ENCODE data around the gene NRXN3. TPM values are rescaled to one million over a fixed set of nuclear protein-coding genes. Genes with fewer than 3 reads are reported as not detected.

The NRXN3 gene
- total RNA-seq, 1 experiment from 2014 or later = not detected

DNA sequence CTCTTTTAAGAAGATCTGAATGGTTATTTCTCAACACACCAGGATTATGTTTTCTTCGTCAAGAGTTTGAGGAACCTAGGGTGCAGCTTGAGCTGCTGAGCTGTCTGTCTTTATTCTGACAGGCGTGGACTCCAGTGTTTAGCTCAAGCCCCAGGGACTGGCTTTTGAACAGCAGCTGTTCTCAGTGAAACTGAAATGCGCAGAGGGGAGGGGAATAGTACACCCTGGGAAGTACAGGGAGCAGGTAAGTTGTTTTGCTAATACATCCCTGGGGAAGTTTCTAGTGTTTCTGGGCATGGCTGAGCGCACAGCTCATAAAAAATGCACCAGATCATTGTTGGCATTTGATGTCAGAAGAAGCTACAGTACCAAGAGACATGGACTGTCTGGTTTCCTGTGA lies 1381.3 kb downstream of the NRXN3 start:
- in situ Hi-C loops (cut with HindIII; ENCODE audit: low pct_unique_long_range_greater_than_20kb, low sequenced_read_pairs) (no loop called here), intact Hi-C loops (cut with micrococcal nuclease; ENCODE audit: unreplicated experiment) (no loop called here)
- no peaks in the 10 kb centered on the region for H3K4me1 ChIP-seq (ENCODE audit: control insufficient read depth, insufficient read depth, low read length)
- ChIA-PET POLR2A (no interaction called here), CTCF (no interaction called here)
- no TSS peak for BruUV-seq (replicated peaks)
- H3K27ac ChIP-seq (ENCODE audit: low read length) = no peak overlapping the region
- no peak for ATAC-seq
- no peak overlapping the region for H3K4me3 ChIP-seq (ENCODE audit: low read depth in 2 of 2, low read length in 2 of 2)
- TF ChIP-seq POLR2AphosphoS5 (IDR thresholded peaks at IDR 0.05; ENCODE audit: low read depth, low read length) (no peak), TCF7L2 (IDR thresholded peaks at IDR 0.05; ENCODE audit: low read depth, low read length) (no peak), CTCF (IDR thresholded peaks at IDR 0.05) (no peak), SIN3A (IDR thresholded peaks at IDR 0.05; ENCODE audit: borderline replicate concordance, insufficient read depth, low read depth, low read length) (no peak)
- TF ChIP-seq, protein P1, sequence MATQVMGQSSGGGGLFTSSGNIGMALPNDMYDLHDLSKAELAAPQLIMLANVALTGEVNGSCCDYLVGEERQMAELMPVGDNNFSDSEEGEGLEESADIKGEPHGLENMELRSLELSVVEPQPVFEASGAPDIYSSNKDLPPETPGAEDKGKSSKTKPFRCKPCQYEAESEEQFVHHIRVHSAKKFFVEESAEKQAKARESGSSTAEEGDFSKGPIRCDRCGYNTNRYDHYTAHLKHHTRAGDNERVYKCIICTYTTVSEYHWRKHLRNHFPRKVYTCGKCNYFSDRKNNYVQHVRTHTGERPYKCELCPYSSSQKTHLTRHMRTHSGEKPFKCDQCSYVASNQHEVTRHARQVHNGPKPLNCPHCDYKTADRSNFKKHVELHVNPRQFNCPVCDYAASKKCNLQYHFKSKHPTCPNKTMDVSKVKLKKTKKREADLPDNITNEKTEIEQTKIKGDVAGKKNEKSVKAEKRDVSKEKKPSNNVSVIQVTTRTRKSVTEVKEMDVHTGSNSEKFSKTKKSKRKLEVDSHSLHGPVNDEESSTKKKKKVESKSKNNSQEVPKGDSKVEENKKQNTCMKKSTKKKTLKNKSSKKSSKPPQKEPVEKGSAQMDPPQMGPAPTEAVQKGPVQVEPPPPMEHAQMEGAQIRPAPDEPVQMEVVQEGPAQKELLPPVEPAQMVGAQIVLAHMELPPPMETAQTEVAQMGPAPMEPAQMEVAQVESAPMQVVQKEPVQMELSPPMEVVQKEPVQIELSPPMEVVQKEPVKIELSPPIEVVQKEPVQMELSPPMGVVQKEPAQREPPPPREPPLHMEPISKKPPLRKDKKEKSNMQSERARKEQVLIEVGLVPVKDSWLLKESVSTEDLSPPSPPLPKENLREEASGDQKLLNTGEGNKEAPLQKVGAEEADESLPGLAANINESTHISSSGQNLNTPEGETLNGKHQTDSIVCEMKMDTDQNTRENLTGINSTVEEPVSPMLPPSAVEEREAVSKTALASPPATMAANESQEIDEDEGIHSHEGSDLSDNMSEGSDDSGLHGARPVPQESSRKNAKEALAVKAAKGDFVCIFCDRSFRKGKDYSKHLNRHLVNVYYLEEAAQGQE (IDR thresholded peaks at IDR 0.05; ENCODE audit: insufficient read depth in 1 of 2, low read depth in 2 of 2, low read length in 1 of 2) = no peak
- no peaks in the 10 kb centered on the region for H3K27me3 ChIP-seq (ENCODE audit: control insufficient read depth, insufficient read depth, low read length)
- DNase-seq (ENCODE audit: low read depth, low spot score) = no peak
- H3K36me3 ChIP-seq (ENCODE audit: control insufficient read depth, insufficient read depth, low read length) = no peaks in the 10 kb centered on the region
- H3K9me3 ChIP-seq (ENCODE audit: control insufficient read depth, insufficient read depth, low read depth, low read length) = no peaks in the 10 kb centered on the region

DNA sequence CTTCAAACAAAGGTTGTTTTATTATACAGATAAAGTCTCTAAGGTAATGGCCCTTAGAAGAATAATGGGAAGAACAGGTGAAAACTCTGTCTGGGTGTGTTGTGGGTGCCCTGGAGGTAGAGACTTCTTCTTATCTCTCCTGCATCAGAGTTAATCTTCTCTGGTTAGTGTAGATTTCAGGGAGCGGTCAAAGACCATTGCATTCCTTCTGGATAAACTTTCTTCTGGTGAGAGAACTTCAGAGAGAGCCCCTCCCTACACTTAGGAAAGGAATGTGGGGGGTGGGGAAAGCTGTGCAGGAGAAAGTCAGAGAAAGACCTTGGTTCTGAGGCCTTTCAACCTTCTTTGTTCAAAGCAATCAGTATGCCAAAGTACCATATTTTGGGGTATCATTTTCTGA lies 1382.6 kb downstream of the NRXN3 start:
- in situ Hi-C loops (cut with HindIII; ENCODE audit: low pct_unique_long_range_greater_than_20kb, low sequenced_read_pairs) (no loop called here), intact Hi-C loops (cut with micrococcal nuclease; ENCODE audit: unreplicated experiment) (no loop called here)
- BruUV-seq (replicated peaks) = no TSS peak
- no peaks in the 10 kb centered on the region for H3K9me3 ChIP-seq (ENCODE audit: control insufficient read depth, insufficient read depth, low read depth, low read length)
- ChIA-PET POLR2A (no interaction called here), CTCF (no interaction called here)
- ATAC-seq (no peak), DNase-seq (ENCODE audit: low read depth, low spot score) (no peak)
- no peak for TF ChIP-seq POLR2AphosphoS5 (IDR thresholded peaks at IDR 0.05; ENCODE audit: low read depth, low read length)
- TF ChIP-seq SIN3A (IDR thresholded peaks at IDR 0.05; ENCODE audit: borderline replicate concordance, insufficient read depth, low read depth, low read length) = no peak
- H3K4me1 ChIP-seq (ENCODE audit: control insufficient read depth, insufficient read depth, low read length) = no peaks in the 10 kb centered on the region
- no peak overlapping the region for H3K27ac ChIP-seq (ENCODE audit: low read length)
- no peak overlapping the region for H3K4me3 ChIP-seq (ENCODE audit: low read depth in 2 of 2, low read length in 2 of 2)
- H3K27me3 ChIP-seq (ENCODE audit: control insufficient read depth, insufficient read depth, low read length) = no peaks in the 10 kb centered on the region
- no peaks in the 10 kb centered on the region for H3K36me3 ChIP-seq (ENCODE audit: control insufficient read depth, insufficient read depth, low read length)

- BruUV-seq (replicated peaks) = no TSS peak
- Histone ChIP-seq H3K36me3 (ENCODE audit: control insufficient read depth, insufficient read depth, low read length) (no peaks in the 10 kb centered on the region), H3K27me3 (ENCODE audit: control insufficient read depth, insufficient read depth, low read length) (no peaks in the 10 kb centered on the region), H3K4me3 (ENCODE audit: low read depth in 2 of 2, low read length in 2 of 2) (no peak overlapping the region), H3K9me3 (ENCODE audit: control insufficient read depth, insufficient read depth, low read depth, low read length) (no peaks in the 10 kb centered on the region), H3K27ac (ENCODE audit: low read length) (no peak overlapping the region), H3K4me1 (ENCODE audit: control insufficient read depth, insufficient read depth, low read length) (no peaks in the 10 kb centered on the region)
- POLR2A ChIA-PET = no interaction called here
- intact Hi-C loops (cut with micrococcal nuclease; ENCODE audit: unreplicated experiment) (no loop called here), in situ Hi-C loops (cut with HindIII; ENCODE audit: low pct_unique_long_range_greater_than_20kb, low sequenced_read_pairs) (no loop called here)
- no peak for ATAC-seq
- CTCF ChIA-PET = no interaction called here
- no peak for DNase-seq (ENCODE audit: low read depth, low spot score)
- TF ChIP-seq POLR2AphosphoS5 (IDR thresholded peaks at IDR 0.05; ENCODE audit: low read depth, low read length) (no peak), CTCF (IDR thresholded peaks at IDR 0.05) (no peak), SIN3A (IDR thresholded peaks at IDR 0.05; ENCODE audit: borderline replicate concordance, insufficient read depth, low read depth, low read length) (no peak), TCF7L2 (IDR thresholded peaks at IDR 0.05; ENCODE audit: low read depth, low read length) (no peak)
- TF ChIP-seq, protein P1 (IDR thresholded peaks at IDR 0.05; ENCODE audit: insufficient read depth in 1 of 2, low read depth in 2 of 2, low read length in 1 of 2) = no peak
Measured at GRCh38 chr14:79554816-79555215, 1384.6 kb downstream of the NRXN3 start.

All from Panc1 (cell line).